CD4-positive, alpha-beta T cell treated with Interleukin-6 at 100 ng/mL for 8 hours (primary cell): ENCODE results near the gene TBC1D22A.
"Not testable (repeated sequence)": the region's sequence is repeated elsewhere in the genome, so short reads cannot be mapped to it uniquely, and the experiment has no call there.

ENCODE experiments used
- DNase-seq: peaks from one replicate; pipeline ENCODE4 v3.0.0-alpha.2; 2020; ENCODE audit warnings: mixed read lengths, low spot score

TBC1D22A gene

GRCh38 chr22:47047321-47048122, 285.1 kb downstream of the TBC1D22A start:
- no peak for DNase-seq

GRCh38 chr22:47048123-47049077, 285.9 kb downstream of the TBC1D22A start:
- DNase-seq, result no peak

DNA sequence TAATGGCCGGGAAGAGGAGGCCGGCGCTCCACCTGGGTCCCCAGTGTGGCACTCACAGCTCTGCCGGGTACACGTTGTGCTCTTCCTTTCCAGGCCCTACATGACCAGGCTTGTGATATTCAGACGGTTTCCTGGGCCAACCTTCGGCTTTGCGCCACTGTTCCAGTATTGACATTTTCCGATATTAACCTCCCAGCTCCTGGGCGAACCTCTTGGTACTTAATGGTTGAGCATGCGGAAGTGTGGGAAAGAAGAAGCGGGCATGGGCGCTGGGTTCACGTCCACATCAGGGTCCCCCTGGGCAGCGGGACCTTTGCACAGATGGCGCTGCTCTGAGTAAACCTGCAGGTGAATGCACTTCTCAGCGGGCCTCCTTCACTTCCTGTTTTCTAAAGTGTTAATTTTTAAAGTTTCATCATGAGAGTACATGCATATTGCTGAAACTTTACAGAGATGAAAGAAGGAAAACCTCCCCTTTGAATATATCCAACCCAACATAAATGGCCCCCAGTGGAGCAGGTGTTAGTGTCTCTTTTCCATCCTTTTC, 286.7 kb downstream of the TBC1D22A start:
- DNase-seq, result no peak

DNA sequence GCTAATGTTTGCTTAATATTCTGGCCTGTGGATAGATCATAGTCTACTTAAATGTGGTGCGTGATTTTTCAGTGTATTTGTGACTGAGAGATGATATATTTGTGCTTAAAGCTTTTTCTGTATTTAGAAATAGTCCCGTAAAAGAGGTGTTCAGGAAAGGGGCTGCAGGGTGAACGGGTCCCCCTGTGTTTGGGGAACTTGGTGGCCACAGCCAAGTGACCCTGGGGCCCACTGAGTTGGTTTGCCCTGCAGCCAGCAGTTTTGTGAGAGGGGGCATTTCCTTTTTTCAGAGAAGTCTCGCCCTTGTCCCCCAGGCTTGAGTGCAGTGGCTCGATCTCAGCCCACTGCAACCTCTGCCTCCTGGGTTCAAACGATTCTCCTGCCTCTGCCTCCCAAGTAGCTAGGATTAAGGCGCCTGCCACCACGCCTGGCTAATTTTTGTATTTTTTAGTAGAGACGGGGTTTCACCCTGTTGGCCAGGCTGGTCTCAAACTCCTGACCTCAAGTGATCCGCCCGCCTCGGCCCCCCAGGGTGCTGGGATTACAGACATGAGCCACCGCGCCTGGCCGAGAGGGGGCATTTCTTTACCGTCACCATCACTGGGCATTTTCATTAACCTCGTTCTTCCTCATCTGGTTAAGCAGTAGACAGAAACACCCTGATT, 287.4 kb downstream of the TBC1D22A start:
- DNase-seq, result not testable (repeated sequence)

GRCh38 chr22:47050401-47051051, 288.1 kb downstream of the TBC1D22A start:
- no peak for DNase-seq

DNA sequence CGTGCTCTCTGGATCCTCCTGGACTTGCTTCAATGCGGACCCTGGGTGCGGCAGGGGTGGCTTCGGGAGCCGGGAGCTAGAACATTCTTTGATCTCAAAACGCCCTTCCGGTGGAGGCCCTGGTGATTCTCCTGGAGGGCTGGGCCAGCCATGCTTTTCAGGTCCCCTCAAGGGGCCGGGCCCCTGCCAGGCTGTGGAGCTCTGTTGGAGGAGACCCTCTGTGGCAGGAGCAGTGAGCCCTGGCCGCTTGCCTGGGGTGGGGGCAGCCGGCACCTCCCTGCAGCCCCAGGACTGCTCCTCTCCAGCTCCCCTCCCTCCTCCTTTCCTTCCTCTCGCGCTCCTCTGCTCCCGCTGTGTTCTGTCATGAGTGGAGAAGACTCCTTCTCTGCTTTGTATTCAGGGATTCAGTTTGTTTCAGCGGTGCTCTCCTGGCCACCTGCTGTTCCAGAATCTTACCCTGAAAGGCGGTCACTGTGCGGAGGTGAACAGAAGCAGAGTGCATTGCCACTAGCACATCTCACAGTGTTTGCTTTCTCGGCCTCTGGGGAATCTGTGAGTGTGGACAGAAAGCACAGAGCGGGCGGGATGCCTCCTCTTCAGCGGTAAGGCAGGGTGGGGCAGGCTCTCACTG, 289.1 kb downstream of the TBC1D22A start:
- DNase-seq, result no peak

DNA sequence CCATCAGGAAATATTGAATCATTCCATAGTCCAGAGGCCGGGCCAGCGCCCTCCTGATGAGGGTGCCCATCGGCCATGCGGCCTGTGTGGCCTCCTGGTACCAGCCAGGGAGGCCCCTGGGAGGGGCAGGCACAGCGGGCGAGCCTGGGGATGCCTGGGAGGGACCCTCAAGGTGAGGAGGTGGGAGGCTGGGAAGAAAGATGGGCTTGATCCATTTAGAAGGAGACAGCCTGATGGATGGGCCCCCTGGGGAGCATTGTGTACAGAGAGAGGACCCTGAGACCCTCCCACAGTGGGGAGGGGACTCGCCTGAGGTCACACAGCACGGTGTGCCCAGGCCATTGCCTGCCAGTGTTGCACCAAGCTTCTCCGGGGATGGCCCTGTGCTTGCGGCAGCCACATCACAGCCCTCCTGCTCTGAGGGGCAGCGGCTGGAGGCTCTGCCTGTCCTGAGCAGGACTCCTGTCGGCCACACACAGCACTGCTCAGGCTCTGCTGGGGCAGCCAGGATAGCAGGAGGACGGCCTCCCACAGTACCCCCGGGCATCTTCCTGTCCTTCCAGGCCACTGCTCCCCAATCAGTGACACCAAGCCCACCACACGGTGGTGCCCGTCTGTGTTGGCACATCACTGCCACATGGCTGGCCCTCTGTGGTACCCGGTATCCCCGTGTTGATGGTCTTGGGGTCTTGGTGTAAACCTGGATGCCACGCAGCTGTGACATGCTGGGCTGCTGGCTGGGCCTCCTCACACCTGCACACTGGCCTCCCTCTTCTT, 290.0 kb downstream of the TBC1D22A start:
- no peak for DNase-seq

DNA sequence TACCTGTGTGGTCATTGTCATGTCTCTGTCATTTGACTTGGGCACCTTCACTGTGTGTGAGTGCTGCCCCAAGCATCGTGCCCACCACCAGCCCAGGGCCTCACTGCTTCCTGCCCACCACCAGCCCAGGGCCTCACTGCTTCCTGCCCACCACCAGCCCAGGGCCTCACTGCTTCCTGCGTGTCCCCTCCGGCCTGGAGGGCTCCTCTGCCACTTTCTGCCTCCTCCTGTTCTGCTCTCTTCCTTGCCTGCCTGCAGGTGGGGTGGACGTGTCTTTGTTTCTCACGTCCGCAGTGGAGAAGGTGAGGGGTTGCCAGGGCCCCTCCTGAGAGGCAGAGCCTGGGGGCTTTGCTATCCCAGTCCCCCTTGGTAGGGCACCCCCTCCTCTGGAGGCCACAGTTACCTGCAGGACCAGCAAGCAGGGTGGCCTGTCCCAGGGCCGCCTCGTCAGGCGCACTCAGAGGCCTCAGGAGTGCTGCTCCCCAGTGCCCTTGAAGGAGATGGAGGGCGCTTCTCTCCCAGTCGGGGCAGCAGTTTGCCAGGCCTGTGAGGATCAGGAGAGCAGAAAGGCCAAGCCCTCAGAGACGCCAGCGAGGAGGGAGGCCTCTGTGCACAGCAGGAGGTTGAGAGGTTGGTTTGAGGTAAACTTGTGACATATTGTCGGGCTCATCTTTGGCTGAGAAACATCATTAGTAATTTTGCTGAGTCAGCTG, 290.7 kb downstream of the TBC1D22A start:
- no peak for DNase-seq

DNA sequence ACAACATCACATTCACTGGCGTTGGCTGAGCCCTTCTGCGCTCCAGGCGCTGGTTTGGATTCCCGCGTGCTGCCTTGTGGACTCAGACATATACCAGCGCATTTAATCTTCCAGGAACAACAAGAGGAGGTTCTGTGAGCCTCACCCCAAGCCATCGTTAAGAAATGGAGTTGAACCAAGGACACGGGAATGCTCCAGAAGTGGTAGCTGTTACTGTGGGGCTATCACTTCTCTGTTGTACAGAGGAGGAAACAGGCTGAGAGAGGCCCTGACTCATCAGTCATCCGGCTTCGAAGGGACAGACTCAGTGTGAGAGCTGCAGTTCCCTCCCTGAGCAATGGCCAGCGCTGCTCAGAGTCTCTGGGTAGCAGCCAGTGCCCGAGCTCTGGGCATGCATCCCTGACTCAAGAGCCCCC, 291.3 kb downstream of the TBC1D22A start:
- no peak for DNase-seq

- DNase-seq, result no peak
These were observed 292.0 kb downstream of the TBC1D22A start for GRCh38 chr22:47054231-47055072.

DNA sequence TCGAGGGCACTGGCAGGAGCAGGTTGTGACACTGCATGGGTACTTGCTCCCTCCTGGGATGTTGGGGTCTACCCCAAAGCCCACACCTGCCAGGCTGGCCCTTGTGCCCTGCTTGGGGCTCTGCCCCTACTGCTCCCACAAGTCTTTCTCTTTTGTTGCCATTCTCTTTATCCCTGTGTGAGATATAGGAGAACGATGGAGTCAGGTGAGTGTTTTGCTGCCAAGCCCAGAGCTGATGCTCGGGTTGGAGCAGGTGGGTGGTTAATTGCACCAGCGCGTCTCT, 292.6 kb downstream of the TBC1D22A start:
- no peak for DNase-seq

- DNase-seq, result no peak
These were observed 293.0 kb downstream of the TBC1D22A start for GRCh38 chr22:47055461-47055860.

GRCh38 chr22:47055921-47056320, 293.5 kb downstream of the TBC1D22A start:
- no peak for DNase-seq

GRCh38 chr22:47056361-47056760, 293.9 kb downstream of the TBC1D22A start:
- DNase-seq, result no peak

GRCh38 chr22:47056776-47057470, 294.5 kb downstream of the TBC1D22A start:
- no peak for DNase-seq

GRCh38 chr22:47057916-47058585, 295.6 kb downstream of the TBC1D22A start:
- DNase-seq, result no peak

GRCh38 chr22:47059076-47059475, 296.6 kb downstream of the TBC1D22A start:
- no peak for DNase-seq

- no peak for DNase-seq
These were observed 297.3 kb downstream of the TBC1D22A start for GRCh38 chr22:47059701-47060161.
